Measurements from ENCODE around the gene ZNF668.
"Not testable (repeated sequence)": the region's sequence is repeated elsewhere in the genome, so short reads cannot be mapped to it uniquely, and the experiment has no call there.

The ZNF668 gene

GRCh38 chr16:31100876-31101641 is 27.0 kb upstream of the ZNF668 start:
- not testable (repeated sequence) for DNase-seq (ENCODE audit: insufficient read length, low spot score); FAIRE-seq

GRCh38 chr16:31099860-31100638 is 26.0 kb upstream of the ZNF668 start:
- FAIRE-seq (no peak), DNase-seq (ENCODE audit: insufficient read length, low spot score) (no peak)

GRCh38 chr16:31094424-31095120 is 20.5 kb upstream of the ZNF668 start, which contains the start of gene VKORC1:
VKORC1 (minus strand) TSS chr16:31094797; CDS start chr16:31094729, 68 bp downstream.
- DNase-seq (ENCODE audit: insufficient read length, low spot score) (peak; percentile 98), FAIRE-seq (peak; percentile 90)

- no peak for FAIRE-seq
- no peak for DNase-seq (ENCODE audit: insufficient read length, low spot score)
Observed at GRCh38 chr16:31094088-31094423, 20.0 kb upstream of the ZNF668 start.

DNA sequence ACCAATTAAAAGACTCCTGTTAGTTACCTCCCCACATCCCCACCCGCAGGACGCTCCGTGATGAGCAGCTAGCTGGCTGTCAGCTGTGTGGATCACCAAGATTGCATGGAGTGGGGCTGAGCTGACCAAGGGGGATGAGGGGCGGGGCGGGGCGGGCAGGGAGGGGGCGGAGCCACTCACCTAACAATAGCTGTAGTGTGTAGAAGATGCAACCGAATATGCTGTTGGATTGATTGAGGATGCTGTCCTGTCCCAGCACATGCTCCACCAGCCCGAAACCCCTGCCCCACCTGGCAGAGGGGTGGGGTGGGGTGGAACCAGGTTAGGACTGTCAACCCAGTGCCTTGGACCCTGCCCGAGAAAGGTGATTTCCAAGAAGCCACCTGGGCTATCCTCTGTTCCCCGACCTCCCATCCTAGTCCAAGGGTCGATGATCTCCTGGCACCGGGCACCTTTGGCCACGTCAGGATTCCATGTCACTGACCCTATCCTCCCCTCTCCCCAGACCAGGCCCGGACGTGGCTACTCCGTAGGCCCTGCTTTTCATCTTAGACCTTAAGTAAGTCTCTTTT is 19.2 kb upstream of the ZNF668 start:
- peak; percentile 33 for FAIRE-seq
- DNase-seq (ENCODE audit: insufficient read length, low spot score), result peak; percentile 68

DNA sequence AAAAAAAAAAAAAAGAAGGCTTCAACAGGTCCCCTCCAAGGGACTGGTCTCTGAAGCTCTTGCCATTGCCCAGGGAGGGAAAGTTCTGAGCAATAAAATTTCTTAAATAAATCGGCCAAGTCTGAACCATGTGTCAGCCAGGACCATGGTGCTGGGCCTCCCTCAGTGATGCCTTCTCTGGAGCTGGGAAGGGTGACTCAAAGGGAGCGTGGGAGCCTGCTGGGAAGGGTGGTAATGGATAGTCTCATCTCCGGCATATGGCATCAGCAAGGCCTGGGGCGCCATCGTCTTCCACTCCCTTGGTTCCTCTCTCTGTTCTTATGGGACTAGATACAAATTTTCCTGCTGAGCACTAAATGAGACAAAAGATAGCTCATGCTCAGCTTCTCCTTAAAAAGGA is 18.3 kb upstream of the ZNF668 start:
- no peak for FAIRE-seq
- no peak for DNase-seq (ENCODE audit: insufficient read length, low spot score)

- FAIRE-seq (no peak), DNase-seq (ENCODE audit: insufficient read length, low spot score) (no peak)
Observed at GRCh38 chr16:31090540-31090939, 16.5 kb upstream of the ZNF668 start.

DNA sequence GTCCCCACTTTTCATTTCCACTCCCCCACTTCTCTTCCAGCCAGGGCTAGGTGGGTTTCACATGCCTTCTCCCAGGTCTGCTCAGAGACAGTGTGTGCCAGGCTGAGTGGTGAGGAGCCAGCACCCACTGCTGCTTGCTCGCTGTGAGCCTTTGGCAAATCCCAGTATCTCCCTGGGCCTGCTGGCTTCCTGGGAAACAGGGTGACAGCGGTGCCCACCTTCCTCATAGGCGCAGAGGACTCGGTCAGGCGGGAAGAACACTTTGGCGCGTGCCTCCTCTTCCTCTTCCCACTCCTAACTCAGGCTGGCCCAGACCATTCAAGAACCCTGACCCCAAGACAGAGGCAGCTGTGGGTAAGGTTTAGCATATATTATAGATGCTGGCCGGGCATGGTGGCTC is 15.2 kb upstream of the ZNF668 start:
- no peak for DNase-seq (ENCODE audit: insufficient read length, low spot score)
- FAIRE-seq, result no peak

- FAIRE-seq, result no peak
- no peak for DNase-seq (ENCODE audit: insufficient read length, low spot score)
Observed at GRCh38 chr16:31088459-31089183, 14.6 kb upstream of the ZNF668 start, which contains the start of gene PRSS53. PRSS53 (minus strand) TSS chr16:31088943; CDS start chr16:31088809, 134 bp downstream.

GRCh38 chr16:31087971-31088370 is 13.9 kb upstream of the ZNF668 start:
- DNase-seq (ENCODE audit: insufficient read length, low spot score) (no peak), FAIRE-seq (no peak)

- FAIRE-seq (no peak), DNase-seq (ENCODE audit: insufficient read length, low spot score) (no peak)
Observed at GRCh38 chr16:31087481-31087880, 13.4 kb upstream of the ZNF668 start.

- no peak for DNase-seq (ENCODE audit: insufficient read length, low spot score)
- no peak for FAIRE-seq
Observed at GRCh38 chr16:31086629-31086906, 12.5 kb upstream of the ZNF668 start.

- DNase-seq (ENCODE audit: insufficient read length, low spot score) (no peak), FAIRE-seq (no peak)
Observed at GRCh38 chr16:31085873-31086628, 12.0 kb upstream of the ZNF668 start.

- FAIRE-seq (no peak), DNase-seq (ENCODE audit: insufficient read length, low spot score) (no peak)
Observed at GRCh38 chr16:31085411-31085810, 11.4 kb upstream of the ZNF668 start.

GRCh38 chr16:31084584-31085302 is 10.7 kb upstream of the ZNF668 start:
- FAIRE-seq (no peak), DNase-seq (ENCODE audit: insufficient read length, low spot score) (no peak)

DNA sequence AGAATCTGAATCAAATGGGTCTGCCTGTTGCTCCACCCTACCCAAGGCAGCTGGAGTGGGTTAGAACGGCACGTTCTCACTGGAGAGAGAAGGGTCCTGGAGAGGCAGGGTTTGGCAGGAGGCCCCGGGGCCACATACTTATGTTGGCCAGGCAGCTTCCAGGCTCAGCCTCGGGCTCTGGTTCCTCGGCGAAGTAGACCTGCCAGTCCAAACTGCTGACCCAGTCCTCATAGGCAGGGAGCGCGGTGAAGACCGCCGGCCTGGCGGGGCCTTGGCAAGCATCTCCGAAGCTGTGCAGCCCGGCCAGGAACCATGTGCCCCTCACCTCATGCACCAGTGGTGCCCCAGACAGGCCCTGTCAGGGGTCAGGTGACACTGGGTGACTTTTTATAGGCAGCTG is 9.9 kb upstream of the ZNF668 start:
- DNase-seq (ENCODE audit: insufficient read length, low spot score) (no peak), FAIRE-seq (no peak)

DNA sequence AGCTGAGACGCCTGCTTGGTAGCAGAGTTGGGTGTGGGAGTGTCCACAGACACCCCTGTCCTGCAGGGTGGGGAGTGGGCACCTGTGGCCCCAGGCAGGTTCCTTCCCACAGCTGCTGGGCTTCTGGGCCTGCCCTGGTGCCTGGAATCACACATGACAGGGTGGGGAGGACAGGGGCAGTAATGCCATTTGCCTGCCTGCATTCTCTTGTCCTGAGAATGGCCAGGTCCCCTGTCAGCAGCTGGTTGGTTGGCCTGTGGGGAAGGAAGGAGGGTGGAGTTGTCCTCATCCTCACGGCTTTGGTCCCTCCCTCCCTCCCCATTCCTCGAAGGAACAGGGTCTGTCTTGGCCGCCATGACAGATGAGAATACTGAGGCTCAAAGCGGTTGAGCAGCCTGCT is 9.5 kb upstream of the ZNF668 start:
- FAIRE-seq (no peak), DNase-seq (ENCODE audit: insufficient read length, low spot score) (no peak)

DNA sequence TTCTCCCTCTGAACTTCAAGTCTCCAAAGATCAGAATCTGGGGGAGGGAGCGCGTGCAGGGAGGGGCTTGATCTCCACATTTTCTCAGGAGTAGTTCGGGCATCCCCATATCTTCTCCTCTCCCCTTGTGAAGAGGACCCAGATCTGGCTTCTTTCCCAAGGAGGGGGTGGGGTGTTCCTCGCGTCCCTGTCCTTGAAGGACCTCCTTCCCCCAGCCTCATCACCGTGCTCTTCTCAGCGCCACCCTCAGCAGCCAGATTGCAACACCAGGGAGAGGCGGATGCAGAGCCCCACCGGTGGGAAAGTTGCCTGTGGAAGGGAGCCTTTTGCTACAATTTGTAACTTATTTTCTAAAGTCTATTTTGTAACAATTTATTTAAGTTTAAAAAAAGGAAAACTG is 9.0 kb upstream of the ZNF668 start:
- DNase-seq (ENCODE audit: insufficient read length, low spot score) (no peak), FAIRE-seq (no peak)

DNA sequence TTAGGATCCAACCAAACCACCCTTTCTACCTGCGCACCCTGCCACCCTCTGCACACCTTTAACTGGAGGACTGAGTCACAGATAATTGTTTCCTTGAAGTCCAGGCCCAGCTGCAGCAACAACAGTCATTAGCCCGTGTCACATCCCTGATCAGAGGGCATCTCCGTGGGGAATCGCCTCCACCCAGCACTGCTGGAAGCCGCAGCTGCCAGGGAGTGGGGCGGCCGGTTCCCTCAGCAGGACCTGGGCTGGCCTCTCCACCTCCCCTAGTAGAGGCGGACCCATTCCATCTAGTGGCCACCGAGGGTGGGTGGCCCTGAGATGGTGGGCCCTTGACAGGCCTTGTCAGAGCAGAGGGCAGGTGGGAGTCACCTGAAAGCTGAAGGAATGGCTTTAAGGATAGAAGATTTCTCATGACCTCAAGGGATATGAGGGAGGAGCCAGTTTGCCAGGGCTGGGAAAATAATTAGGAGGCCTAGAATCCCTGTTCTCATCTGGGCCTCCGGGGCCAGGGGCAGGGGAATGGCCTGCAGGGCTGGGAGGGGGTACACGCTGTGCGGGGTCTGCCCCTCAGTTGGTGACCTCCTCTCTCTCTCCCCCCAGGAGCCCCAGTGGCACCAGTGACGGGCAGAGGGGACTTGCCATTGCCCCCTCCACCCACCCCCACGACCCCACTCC is 8.5 kb upstream of the ZNF668 start:
- FAIRE-seq, result no peak
- no peak for DNase-seq (ENCODE audit: insufficient read length, low spot score)

All from HTR-8/SVneo (cell line).